GM18511 (cell line): ENCODE data around the gene LRRC8D.

Source experiments
- ATAC-seq: cut with Tn5 transposase; IDR thresholded peaks from one replicate; pipeline ENCODE4 v1.9.1; 2021; ENCODE audit warnings: mild to moderate bottlenecking, moderate library complexity; ENCODE audit not compliant: unreplicated experiment

Gene LRRC8D

DNA sequence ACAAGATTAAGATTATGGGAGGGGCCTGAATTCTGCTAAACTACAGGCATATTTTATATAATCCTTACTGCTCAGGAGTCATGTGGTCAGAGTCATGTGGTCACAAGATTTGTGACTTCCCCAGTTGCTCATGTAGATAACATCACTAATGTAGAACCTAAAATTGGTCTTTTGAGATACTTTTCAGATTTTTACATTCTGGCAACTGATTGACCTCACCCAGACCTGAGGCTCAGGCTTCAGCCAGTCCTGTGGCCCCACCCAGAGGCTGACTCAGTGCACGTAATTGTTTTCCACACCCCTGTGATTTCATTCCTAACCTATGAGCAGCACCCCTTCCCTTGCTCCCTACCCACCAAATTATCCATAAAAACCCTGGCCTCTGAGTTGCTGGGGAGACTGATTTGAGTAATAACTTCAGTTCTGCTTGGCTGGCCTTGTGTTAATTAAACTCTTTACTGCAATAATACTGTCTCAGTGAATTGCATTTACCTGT is 132.3 kb downstream of the LRRC8D start:
- peak; percentile 63 for ATAC-seq

DNA sequence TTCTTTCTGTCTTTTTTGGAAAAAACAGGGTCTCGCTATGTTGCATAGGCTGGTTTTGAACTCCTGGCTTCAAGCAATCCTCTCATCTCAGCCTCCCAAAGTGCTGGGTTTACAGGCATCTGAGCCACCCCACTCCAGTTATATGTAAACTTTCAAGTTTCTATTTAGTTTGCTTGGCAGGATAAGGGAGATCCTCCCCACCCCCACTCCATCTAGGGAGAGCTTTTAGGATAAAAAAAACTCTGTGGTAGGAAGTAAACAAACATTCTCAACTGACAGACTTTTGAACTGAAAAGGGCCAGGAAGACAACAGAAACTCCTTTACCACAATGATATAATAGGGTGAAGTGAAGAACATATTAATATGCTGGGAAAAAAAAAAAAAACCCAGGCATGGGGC is 133.1 kb downstream of the LRRC8D start:
- no peak for ATAC-seq

DNA sequence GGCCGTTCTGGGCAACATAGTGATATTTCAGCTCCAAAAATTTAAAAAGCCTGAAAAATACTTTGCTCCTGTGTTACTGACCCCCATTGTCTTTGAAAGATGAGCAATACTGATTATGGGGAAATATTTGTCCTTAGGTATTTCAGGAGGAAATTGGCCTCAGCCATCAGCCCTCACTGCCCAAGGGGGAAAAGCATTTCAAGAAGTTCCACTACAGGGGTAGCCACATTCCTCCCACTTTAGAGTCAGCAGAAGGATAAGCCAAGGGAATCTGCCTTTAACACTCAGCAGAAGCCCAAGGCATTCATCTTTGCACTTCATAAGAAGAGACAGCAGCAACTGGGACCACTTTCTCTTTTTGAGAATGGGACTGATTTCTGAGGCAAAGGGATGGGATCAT is 133.6 kb downstream of the LRRC8D start:
- ATAC-seq = no peak

DNA sequence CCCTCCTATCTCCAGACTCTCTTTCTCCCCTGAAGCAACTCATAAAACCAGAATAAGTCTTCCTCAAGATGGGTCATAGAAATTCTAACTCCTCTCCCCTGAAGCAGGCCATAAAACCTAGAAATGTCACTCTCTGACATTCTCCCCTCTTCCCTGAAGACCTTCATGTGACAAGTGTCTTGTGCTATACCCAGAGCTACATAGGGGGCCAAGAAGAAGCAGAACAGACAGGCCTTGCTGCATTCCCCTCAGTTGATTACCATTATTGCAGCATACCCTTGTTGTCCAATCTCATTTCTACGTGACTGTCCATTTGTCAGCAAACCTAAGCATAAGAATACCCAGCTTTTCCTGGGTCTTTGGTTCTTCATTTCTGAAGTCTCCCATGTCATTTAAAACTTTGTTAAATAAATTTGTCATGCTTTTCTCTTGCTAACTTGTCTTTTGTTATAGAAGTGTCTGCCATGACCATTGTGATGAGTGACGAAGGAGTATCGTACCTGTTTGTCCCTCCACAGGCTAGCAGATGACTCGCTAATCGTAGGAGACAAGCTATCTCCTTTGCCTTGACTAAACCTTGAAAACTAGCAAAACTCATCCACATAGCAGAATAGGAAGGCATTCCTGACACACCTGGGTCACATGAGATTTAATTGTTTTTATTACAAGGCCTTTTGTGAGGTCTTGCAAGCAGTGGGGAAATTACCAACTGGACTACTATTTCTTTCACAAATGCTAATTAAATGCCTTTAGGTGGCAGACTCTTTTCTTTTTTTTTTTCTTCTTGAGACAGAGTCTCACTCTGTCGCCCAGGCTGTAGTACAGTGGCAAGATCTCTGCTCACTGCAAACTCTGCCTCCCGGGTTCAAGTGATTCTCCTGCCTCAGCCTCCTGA is 134.7 kb downstream of the LRRC8D start:
- ATAC-seq = no peak

DNA sequence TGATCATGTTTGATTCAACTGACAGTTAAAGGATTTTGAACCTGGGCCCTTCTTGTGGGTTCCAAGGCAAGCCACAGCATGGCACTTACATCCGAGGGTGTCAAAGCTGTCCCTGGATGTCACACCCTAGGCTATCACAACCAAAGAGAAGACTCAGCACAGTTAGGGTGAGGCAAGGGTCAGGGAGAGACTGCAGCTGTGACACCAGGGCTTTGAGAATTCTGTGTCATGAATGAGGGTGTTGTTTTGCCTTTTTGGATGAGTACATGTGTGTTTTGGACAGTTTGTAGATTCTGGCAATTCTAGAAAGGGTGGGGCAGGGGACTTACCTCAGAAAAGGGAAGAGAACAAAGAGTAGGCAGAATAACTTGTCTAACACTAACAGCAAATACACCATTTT is 136.3 kb downstream of the LRRC8D start:
- ATAC-seq = no peak

DNA sequence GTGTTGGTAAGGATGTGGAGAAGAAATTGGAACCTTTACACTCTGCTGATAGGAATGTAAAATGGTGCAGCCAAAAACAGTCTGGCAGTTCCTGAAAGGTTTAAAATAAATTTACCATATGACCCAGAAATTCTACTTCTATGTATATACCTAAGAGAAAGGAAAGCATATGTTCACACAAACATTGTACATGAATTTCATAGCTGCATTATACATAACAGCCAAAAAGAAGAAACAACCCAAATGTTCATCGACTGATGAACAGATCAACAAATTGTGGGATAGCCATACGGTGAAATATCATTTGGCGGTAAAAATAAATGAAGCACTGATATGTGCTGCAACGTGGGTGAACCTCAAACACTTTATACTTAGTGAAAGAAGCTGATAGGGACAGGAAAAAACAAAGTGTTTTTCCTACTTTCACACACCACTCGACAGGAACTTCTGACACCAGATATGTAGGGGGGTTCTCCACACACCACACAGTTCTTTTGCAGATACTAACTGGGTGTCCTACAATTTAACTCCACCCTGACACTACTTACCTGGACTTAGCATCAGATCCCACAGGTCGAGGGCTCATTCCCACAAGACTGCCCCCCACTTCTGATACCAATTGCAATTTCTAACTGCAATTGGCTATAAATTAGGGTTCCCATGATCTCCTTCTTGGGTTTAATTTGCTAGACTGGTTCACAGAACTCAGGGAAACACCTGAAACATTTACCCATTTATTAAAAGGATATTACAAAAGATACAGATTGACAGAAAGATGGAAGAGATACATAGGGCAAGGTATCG is 138.2 kb downstream of the LRRC8D start:
- ATAC-seq = no peak

DNA sequence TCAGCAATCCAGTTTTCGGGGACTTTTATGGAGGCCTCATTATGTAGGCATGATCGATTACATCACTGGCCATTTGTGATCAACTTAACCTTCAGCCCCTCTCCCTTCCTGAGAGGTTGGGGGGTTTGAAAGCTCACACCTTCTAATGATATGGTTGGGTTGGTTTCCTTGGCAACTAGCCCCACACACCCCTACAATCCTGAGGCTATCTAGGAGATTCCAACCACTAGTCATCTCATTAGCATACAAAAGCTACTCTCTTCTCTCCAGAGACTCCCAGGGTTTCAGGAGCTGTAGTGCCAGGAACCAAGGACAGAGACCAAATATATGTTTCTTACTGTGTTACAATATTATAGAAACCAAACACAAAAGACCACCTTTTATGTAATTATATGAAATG is 138.9 kb downstream of the LRRC8D start:
- no peak for ATAC-seq

DNA sequence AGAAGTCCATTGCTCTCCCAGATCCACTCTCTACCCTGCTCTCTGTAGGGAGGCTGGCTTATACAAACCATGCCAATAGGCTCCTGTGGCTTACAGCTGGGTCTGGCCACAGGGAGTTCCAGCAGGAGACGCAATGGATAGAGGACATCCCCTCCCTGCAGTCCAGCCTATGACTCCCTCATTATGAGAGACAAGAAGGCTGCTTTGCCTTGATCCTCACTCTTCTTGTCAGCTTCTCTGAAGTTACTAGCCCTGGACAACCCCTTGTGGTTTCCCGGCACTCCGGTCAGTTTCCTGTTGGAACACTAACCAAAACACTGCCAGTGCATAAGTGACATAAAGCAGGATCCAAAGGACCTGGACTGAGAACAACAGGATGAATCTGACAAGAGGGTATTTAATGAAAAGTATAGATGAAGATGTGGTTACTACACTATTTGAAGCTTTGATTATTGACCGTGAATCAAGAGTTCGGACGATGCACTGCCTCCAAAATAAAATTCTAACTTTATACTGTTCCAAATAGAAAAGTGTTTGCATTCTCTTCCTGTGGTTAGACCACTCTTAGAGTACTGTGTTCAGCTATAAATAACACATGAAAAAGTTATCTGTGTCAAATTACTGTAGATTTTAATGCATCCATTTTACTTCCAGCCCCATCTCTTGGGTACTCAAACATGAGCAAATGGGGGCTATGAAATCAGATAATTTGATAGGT is 141.4 kb downstream of the LRRC8D start:
- no peak for ATAC-seq

DNA sequence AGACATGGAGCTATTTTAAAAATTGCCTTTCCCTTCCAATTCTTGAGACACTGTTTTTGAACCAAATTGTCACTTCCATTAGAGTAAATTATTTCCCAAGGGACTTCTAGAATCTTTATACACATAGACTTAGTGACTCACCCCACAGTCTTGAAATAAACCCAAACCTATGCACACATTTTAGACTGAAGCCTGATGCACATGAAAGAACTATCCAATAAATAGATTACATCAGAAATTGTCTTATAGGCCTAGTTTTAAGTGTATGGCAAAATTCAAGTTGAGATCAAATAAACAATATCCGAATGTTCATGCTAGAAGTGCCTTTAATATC is 141.9 kb downstream of the LRRC8D start:
- ATAC-seq = no peak

DNA sequence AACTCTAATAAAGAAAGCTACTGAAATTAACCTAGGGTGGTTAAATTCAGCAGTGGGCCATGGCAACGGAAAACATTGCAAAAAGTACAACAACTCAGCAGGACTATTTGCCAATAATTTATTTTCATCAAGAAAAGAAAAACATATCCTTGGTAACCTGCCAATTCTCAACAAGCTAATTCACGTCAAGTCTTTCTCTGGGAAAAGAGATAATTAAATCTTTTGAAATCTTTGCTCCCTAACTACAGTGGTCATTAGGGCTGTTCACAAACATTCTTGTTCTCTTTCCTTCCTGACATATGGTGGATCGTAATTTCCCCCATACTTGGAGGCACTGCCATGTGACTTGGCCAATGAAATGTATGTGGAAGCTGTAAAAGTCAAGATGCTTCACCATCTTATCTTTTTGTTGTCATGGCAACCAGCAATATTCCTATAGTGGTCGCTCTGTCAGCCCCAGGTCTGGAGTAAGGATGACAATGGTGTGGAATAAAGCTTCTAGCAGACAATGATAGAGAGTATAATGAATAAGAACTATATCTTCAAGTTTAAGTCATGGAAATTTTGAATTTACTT is 144.4 kb downstream of the LRRC8D start:
- ATAC-seq = no peak

DNA sequence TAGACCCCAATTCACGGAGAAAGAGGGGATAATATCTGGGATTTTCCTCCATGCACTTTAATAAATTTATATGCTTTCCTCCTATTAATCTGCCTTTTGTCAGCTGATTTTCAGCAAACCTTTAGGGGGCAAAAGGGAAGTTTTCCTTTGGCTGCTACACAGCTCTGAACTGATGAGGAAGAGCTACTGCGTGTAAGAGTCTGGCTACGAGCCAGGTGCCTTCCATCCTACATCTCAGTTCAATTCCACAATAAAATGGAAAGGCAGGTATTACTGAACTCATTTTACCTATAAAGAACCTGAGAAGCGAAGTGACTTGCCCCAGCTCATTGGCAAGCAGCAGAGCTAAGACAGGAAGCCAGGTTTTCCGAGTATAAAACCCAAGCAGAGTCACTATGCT is 145.8 kb downstream of the LRRC8D start:
- no peak for ATAC-seq

DNA sequence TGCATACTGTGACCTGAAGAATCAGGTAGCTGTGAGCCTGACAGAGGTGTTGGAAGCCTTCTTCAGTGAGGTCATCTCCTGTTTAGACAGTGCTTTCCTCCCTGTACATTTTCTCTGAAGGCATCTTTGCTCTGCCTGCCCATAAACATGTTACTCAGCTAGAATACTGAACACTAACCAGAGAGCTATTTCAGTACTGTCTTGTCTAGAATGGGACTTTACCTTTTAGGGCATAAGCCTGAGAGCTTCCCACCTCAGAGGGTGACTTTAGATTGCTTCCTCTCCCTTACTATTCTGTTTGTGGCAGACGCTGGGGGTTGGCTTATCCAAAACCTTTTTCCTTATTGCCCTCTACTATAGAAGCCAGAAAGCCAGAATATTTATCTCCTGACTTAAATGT is 150.8 kb downstream of the LRRC8D start:
- ATAC-seq = peak; percentile 72

DNA sequence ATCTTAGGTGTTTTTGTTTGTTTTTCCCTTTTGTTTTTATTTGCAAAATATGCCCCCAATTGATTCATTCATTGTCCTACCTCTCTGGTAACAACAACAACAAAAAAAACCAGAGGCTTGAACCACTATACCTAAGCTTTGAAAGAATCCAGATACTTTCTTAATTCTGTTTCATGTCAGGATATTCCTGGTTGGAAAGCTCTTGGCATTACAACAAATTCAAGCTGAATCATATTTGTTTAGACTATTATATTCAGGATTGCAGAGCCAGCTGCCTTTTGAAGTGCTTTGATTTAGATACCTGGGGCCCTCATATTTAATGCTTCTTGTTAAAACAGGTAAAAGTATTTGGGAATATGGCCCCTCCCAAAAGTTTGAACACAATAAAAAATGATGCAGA is 151.2 kb downstream of the LRRC8D start:
- ATAC-seq = no peak

DNA sequence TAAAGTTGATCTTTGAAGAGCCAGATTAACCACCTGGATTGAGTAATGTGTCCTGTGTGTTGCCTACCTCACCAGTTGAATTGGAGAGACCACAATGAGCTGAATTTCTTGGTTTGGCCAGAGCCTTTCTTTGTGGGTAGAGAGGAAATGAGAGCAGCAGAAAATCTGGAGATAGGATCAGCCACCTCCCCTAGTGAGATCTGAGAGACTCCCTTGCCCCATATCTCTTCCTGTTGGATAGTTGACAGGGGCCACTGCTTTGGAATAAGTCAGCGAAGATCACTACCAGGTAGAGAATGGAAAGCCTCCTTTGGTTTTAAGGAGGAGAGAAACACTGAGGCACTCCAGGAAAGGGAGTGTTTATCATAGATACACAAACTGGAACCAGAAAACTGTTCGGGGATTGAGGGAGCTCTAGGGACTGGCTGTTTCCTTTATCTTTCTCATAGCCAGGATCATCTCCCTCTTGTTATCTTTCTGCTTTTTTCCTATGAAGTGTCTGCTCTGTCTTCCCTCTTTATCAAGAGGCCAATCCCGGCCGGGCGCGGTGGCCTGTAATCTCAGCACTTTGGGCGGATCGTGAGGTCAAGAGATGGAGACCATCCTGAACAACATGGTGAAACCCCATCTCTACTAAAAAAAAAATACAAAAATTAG is 152.8 kb downstream of the LRRC8D start:
- ATAC-seq = no peak

DNA sequence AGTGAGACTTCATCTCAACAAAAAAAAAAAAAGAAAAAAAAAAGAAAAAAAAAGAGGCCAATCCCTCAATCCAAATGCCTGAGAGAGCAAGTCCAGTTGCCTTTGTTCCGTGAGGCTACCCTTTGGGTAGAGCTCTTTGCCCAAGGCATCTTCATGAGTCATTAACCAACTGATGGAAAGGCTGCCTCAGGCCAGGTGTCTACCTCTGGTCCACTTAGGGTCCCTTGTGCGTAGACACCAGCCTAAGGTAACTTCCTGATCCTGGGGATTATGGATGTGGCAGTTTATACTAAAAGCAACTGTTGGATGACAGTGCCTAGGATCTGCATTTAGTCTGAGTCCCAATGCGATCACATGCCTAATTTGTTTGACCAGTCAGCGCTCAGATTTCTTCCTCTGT is 153.4 kb downstream of the LRRC8D start:
- ATAC-seq = no peak

DNA sequence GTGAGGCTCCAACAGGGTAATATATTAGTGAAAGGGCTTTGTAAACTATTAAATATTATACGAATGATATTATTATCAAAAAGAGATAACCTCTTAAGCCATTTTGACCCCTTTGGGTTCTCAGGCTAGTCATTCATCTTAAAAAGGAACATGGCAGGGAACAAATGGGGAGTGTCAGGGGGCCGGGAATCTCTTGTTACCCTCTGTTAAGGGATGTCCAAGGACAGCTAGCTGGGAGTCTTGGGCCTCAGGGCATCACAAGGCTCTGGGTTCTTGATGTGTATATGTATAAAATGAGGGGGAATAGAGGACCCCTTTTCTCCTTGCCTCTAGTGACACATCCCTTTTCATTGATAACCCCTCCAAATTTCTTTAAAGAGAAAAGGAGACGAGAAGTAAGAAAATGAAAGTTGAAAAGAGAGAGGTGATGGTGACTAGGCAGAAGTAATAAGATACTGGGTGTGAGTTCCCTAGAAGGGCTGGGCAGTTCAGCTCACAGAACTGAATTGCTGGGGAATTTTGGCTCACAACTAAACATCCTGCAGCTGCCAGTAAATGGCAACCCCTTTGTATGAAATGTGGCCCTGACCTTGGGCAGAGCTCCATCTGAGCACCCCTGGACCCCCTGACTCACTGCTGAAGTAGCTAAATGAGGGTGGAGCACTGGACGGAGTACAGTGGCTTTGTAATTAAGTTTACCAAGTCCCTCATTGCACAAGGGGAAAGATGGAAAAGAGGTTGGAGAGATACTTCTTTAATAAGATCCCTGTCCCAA is 154.1 kb downstream of the LRRC8D start:
- no peak for ATAC-seq

DNA sequence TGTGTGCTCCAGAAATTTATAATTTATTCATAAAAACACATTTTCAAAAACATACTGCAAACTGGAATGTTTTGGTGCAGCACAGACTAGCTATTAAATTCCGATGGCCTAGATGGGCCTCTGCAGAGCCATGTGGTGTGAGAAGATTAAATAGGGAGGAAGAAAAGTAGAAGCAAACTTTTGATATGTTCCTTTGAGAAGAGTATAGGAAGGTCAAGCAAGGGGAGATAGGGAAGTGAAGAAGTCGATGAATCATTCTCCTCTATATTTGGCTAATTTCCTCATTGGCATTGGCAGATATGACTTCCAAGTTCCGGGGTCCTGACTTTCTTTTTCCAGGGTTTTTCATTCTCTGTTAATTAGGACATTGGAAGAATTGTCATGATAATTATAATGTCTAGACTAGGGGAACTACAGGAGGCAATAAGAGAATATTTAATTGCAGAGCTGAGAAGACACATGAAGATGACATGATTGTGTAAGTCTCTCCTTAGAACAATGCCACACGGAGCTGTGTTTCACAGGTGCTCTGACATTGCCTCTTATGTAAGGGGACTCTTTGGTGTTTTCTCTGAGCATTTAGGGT is 154.8 kb downstream of the LRRC8D start:
- no peak for ATAC-seq

DNA sequence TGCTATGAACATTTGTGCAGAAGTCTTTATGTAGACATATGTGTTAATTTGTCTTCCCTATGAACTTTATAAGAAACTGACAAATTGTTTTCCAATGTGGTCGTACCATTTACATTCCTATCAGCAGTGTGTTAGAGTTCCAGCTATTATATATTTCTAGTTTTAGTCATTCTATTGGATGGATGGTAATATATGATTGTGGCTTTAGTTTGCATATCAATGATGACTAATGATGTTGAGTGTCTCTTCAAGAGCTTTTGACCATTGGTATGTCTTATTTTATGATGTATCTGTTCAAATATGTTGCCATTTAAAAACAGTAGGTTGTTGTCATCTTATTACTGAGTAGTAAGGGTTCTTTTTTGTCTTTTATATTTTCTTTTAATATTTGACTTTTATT is 157.9 kb downstream of the LRRC8D start:
- ATAC-seq = no peak

DNA sequence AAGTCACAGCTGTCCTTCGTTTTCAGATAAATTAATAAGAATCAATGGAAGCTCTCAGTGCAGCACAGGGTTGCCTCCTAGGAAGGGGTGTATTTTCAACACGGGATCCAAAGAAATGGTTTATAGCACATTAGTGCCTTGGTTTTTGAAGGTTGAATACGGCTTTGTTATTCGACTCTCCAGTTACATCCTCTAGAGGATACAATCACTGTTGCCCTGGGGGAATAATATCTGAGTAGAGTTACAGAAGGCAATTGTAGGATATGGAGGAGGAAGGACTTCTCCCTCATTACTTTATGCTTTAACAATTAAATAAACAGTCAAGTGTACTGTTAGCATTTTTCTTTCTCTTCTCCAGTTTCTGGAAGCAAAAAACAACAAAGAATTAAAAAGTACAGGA is 159.8 kb downstream of the LRRC8D start:
- no peak for ATAC-seq
